GM13977 (cell line): Measurements from ENCODE around the gene HDAC5.
A peak's percentile ranks its signal among the peaks of the same experiment; 100 is the strongest.

ENCODE experiments used
- DNase-seq: peaks from one replicate; pipeline ENCODE4 v3.0.0; 2012; ENCODE audit warnings: low spot score
- in situ Hi-C: fragments of 300-500 bp; cut with MboI; formaldehyde crosslinking; loops from one replicate; pipeline ENCODE4 v1.12.0; 2022; ENCODE audit warnings: low sequenced_read_pairs, low pct_unique_long_range_greater_than_20kb, mixed read lengths, inconsistent platforms; ENCODE audit not compliant: unreplicated experiment
- TF ChIP-seq, protein P1 (sequence below): IDR thresholded peaks from 2 replicates; pipeline ENCODE4 v1.5.1; 2012; ENCODE audit warnings: mild to moderate bottlenecking, control low read depth; ENCODE audit not compliant: insufficient read depth; ENCODE audit errors: extremely low read depth, missing control alignments

HDAC5 gene

GRCh38 chr17:44119798-44120197, 3.6 kb downstream of the HDAC5 start:
- TF ChIP-seq, protein P1, sequence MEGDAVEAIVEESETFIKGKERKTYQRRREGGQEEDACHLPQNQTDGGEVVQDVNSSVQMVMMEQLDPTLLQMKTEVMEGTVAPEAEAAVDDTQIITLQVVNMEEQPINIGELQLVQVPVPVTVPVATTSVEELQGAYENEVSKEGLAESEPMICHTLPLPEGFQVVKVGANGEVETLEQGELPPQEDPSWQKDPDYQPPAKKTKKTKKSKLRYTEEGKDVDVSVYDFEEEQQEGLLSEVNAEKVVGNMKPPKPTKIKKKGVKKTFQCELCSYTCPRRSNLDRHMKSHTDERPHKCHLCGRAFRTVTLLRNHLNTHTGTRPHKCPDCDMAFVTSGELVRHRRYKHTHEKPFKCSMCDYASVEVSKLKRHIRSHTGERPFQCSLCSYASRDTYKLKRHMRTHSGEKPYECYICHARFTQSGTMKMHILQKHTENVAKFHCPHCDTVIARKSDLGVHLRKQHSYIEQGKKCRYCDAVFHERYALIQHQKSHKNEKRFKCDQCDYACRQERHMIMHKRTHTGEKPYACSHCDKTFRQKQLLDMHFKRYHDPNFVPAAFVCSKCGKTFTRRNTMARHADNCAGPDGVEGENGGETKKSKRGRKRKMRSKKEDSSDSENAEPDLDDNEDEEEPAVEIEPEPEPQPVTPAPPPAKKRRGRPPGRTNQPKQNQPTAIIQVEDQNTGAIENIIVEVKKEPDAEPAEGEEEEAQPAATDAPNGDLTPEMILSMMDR, result no peak
- in situ Hi-C loops, result no loop called here
- no peak for DNase-seq

DNA sequence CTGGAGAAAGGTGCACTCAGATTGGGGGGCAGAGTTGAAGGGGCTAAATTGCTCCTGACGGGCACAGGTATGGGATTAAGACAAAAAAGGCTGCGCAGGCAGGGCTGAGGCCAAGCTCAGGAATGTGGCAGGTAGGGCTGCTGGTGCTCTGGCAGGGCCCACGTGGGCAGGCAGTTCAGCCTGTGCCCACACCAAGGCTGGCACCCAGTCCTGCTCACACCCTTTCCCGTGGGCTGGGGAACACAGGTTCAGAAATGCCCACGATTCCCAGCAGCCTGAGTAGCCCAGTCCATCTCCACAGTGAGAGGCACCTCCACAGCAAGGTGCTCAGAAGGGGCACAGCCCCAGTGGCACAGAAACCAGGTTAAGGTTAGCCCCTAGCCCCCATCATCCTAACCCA, 4.4 kb downstream of the HDAC5 start:
- in situ Hi-C loops, result no loop called here
- no peak for DNase-seq
- TF ChIP-seq, protein P1, result no peak

DNA sequence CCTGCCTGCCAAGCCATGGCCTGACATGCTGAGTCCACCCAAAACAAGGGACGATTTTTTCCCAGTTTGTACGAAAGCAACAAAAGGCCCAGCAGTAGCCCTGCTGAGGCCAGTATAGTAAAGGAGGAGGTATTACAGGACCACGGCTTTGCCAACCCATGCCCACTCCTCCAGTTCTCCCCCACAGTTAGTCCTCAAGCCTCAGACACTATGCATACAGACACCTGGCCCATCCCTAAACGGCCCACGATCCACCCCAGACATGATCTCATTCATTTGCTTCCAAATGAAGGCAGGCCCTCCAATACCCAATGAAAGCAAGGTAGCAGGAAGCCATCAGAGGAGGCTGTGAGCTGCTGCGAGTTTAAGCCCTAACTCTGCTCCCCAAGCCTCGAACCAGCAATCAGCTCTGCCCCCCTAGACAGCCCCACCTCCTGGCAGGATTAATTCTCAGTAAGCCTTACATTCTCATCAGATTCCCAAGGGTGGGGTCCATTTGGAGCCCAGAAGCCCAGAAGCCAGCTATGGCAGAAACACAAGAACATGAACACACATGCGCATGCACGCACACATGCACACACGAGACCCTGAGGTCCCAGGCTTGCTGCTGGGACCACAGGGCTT, 4.9 kb downstream of the HDAC5 start:
- in situ Hi-C loops, result no loop called here
- TF ChIP-seq, protein P1, result no peak
- no peak for DNase-seq

- DNase-seq, result no peak
- TF ChIP-seq, protein P1, result no peak
- in situ Hi-C loops, result no loop called here
These were observed 6.1 kb downstream of the HDAC5 start for GRCh38 chr17:44117351-44117750.

DNA sequence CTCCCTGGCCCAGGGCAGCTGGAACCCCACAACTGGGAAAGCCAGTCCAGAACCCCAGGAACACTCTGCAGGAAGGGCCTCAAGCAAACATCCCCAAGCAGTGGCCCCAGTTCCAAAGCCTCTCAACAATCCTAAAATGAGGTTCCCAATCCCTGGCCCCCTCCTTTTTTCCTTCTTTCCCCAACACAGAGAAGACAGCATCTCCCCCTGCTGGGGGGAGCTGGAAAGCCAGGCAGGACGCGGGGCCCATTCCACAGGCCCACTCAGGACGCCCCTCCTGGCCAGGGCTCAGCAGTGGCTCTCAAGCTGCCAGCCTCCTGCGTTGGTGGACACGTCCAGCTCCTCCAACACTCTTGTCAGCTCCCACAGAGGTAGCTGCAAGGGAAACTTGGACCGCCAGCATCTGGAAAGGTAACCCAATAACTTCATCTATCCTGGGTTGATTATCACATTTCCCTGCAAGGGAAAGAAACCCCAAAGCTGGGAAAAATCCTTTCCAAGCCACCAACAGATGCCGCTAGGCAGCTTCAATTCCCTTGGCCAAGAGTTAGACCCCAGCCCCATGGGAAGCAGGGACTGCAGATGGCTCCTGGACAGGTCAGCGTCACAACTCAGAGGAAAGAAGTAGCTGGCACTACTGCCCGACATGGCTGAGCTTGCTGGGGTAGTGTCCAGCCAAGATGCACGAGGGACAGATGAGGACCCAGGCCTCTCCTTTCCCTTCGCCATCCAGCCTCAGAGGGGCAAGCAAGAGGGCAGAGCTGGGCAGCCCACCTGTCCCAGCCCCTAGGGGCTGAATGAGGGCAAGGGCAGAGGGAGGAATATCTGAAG, 7.6 kb downstream of the HDAC5 start:
- no peak for DNase-seq
- in situ Hi-C loops, result no loop called here
- TF ChIP-seq, protein P1, result peak; percentile 64

DNA sequence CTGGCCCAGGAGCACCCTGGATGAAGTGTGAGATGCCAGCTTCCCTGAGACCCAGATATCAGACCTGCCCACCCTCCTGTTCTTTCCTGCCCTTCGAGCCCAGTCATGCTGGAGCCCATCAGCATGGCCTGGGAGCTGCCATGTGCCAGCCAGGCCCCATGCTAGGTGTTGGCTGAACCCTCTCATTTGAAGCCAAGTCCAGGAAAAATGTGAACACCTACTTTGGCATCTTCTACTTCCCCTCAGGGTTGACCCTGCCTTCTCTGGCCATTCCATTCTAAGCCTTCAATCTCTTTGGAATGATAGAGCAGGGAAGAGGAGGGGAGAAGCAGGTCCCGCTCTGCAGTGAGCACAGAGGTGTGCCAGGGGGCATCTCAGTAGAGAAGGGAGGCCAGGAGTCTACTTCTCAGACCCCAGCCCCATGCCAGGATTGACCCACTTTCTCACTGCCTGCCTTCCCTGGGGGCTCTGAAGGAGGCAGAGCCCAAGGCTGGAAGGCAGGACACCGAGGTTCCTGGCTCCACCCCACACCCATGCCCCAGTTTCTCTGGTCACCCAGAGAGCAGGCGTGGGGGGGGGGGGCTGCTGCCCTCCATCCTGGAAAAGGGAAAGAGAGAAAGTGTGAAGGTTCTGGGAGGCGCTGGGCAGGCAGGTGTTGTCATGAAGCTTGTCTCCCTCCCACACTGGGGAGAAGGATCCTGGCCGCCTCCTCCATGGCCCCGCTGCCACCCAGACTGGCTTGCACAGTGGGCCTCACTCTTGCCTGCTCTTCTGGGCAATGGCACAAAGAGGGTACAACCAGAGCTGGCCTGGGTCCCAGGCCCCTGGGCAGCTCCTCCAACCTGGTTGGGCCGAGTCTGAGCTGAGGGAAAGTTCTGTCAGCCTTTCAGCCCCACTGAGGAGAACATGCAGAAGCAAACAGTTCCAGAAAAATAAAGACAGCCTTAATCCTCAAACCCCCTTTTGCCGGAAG, 9.3 kb downstream of the HDAC5 start:
- no peak for DNase-seq
- in situ Hi-C loops, result no loop called here
- TF ChIP-seq, protein P1, result no peak
